Measurements from ENCODE around the gene HYAL1.

The HYAL1 gene

GRCh38 chr3:50345586-50346234, 42.3 kb upstream of the HYAL1 start, which contains the start of gene ZMYND10:
TSS of gene ZMYND10 (minus strand) at chr3:50345732. CDS start at chr3:50345579, 153 bp downstream.
- peak within 1 kb of the TSS; percentile 54 for H3K4me3 ChIP-seq (ENCODE audit: low read depth, low read length)

GRCh38 chr3:50345008-50345407, 41.6 kb upstream of the HYAL1 start:
- peak overlapping the region; percentile 54 for H3K4me3 ChIP-seq (ENCODE audit: low read depth, low read length)
- no peak for TF ChIP-seq CTCF (IDR thresholded peaks at IDR 0.05; ENCODE audit: low read depth, low read length)

More at GRCh38 chr3:50345586-50346234, 42.3 kb upstream of the HYAL1 start, which contains the start of gene ZMYND10:
- no peak for TF ChIP-seq CTCF (IDR thresholded peaks at IDR 0.05; ENCODE audit: low read depth, low read length)

- H3K4me3 ChIP-seq (ENCODE audit: low read depth, low read length): no peak overlapping the region
- TF ChIP-seq CTCF (IDR thresholded peaks at IDR 0.05; ENCODE audit: low read depth, low read length): 0 out of 2 replicates have a peak, but pooled peaks have one; percentile 4
Observed at GRCh38 chr3:50342813-50343633, 39.6 kb upstream of the HYAL1 start.

GRCh38 chr3:50341996-50342650, 38.7 kb upstream of the HYAL1 start:
- no peak overlapping the region for H3K4me3 ChIP-seq (ENCODE audit: low read depth, low read length)
- TF ChIP-seq CTCF (IDR thresholded peaks at IDR 0.05; ENCODE audit: low read depth, low read length): no peak

GRCh38 chr3:50341537-50341936, 38.2 kb upstream of the HYAL1 start:
- no peak for TF ChIP-seq CTCF (IDR thresholded peaks at IDR 0.05; ENCODE audit: low read depth, low read length)
- H3K4me3 ChIP-seq (ENCODE audit: low read depth, low read length): peak overlapping the region; percentile 64

- peak within 1 kb of the TSS; percentile 64 for H3K4me3 ChIP-seq (ENCODE audit: low read depth, low read length)
- no peak for TF ChIP-seq CTCF (IDR thresholded peaks at IDR 0.05; ENCODE audit: low read depth, low read length)
Observed at GRCh38 chr3:50340448-50341329, 37.3 kb upstream of the HYAL1 start, which contains the start of gene RASSF1. TSS of gene RASSF1 (minus strand) at chr3:50340836. CDS start at chr3:50340805, 31 bp downstream.

All from WI38 (cell line).